Gastroesophageal sphincter (tissue), 3 donors: ENCODE data around the gene CMSS1.

Experiments used
- POLR2A ChIP-seq, 2 donors: fragments of 450-650 bp; IDR thresholded peaks; one replicate each; pipeline ENCODE4 v1.6.1; 2017; ENCODE audit warnings: antibody characterized with exemption in 2 of 2, mild to moderate bottlenecking in 2 of 2, moderate library complexity in 1 of 2
- POLR2AphosphoS5 ChIP-seq: sonication (generic); formaldehyde crosslinking; IDR thresholded peaks from one replicate; pipeline ENCODE4 v1.6.1; 2017; ENCODE audit warnings: antibody characterized with exemption
- TF ChIP-seq, protein P1 (sequence below), 4 experiments: fragments of 200-600 bp in 2 of 4; fragments of 450-650 bp in 2 of 4; sonication (generic) in 1 of 4; IDR thresholded peaks; one replicate each; pipeline ENCODE4 v1.5.1; 2017 to 2019; ENCODE audit warnings: antibody characterized with exemption in 4 of 4, mild to moderate bottlenecking in 2 of 4, moderate library complexity in 2 of 4

DNA sequence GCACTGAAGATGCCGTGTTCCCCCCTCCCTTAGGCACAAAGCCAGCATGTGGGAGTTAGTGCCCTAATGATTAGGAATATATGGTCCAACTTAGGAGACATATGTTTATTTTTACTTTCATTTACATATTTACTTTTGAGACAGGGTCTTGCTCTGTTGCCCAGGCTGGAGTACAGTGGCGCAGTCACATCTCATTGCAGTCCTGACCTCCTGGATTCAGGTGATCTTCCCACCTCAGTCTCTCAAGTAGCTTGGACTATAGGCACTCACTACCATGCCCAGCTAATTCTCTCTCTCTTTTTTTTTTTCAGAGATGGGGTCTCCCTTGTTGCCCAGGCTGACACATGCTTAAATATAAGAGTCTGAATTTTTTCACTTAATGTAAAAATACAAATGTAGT, 391.5 kb downstream of the CMSS1 start:
- TF ChIP-seq POLR2A (IDR thresholded peaks at IDR 0.05) (no peak), POLR2AphosphoS5 (no peak)
- TF ChIP-seq, protein P1, sequence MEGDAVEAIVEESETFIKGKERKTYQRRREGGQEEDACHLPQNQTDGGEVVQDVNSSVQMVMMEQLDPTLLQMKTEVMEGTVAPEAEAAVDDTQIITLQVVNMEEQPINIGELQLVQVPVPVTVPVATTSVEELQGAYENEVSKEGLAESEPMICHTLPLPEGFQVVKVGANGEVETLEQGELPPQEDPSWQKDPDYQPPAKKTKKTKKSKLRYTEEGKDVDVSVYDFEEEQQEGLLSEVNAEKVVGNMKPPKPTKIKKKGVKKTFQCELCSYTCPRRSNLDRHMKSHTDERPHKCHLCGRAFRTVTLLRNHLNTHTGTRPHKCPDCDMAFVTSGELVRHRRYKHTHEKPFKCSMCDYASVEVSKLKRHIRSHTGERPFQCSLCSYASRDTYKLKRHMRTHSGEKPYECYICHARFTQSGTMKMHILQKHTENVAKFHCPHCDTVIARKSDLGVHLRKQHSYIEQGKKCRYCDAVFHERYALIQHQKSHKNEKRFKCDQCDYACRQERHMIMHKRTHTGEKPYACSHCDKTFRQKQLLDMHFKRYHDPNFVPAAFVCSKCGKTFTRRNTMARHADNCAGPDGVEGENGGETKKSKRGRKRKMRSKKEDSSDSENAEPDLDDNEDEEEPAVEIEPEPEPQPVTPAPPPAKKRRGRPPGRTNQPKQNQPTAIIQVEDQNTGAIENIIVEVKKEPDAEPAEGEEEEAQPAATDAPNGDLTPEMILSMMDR (IDR thresholded peaks at IDR 0.05), result no peak
